Activated naive CD8-positive, alpha-beta T cell treated with anti-CD3 and anti-CD28 coated beads, Interleukin-2, amount 50 U/mL, for 24 hours (primary cell): Measurements from ENCODE around the gene ADAMTS7.
"Not testable (repeated sequence)": the region's sequence is repeated elsewhere in the genome, so short reads cannot be mapped to it uniquely, and the experiment has no call there.

Experiments used
- ATAC-seq: fragments of 150-1000 bp; cut with Tn5 transposase; one replicate; pipeline ENCODE4 v1.10.0; 2021
- DNase-seq: peaks from one replicate; pipeline ENCODE4 v3.0.0; 2021
- H3K27ac Mint-ChIP-seq: one replicate; pipeline ENCODE4 v1.8.0; 2021; ENCODE audit warnings: mild to moderate bottlenecking, mixed read lengths
- H3K27me3 Mint-ChIP-seq: one replicate; pipeline ENCODE4 v1.8.0; 2021; ENCODE audit warnings: mixed read lengths
- H3K36me3 Mint-ChIP-seq: one replicate; pipeline ENCODE4 v1.8.0; 2021; ENCODE audit warnings: low read depth, mixed read lengths
- H3K4me1 Mint-ChIP-seq: one replicate; pipeline ENCODE4 v1.8.0; 2021; ENCODE audit warnings: mixed read lengths
- H3K4me3 Mint-ChIP-seq: one replicate; pipeline ENCODE4 v1.8.0; 2021; ENCODE audit warnings: mild to moderate bottlenecking, moderate library complexity, mixed read lengths
- H3K9me3 Mint-ChIP-seq: one replicate; pipeline ENCODE4 v1.8.0; 2021; ENCODE audit warnings: mixed read lengths

Gene ADAMTS7

GRCh38 chr15:78800806-78801205 lies 10.5 kb downstream of the ADAMTS7 start:
- H3K36me3 Mint-ChIP-seq: no peaks in the 10 kb centered on the region
- DNase-seq (no peak), ATAC-seq (no peak)
- no peaks in the 10 kb centered on the region for H3K9me3 Mint-ChIP-seq
- H3K4me1 Mint-ChIP-seq: no peaks in the 10 kb centered on the region
- H3K4me3 Mint-ChIP-seq: no peak overlapping the region
- no peak overlapping the region for H3K27ac Mint-ChIP-seq
- no peaks in the 10 kb centered on the region for H3K27me3 Mint-ChIP-seq

GRCh38 chr15:78800189-78800588 lies 11.1 kb downstream of the ADAMTS7 start:
- H3K9me3 Mint-ChIP-seq: no peaks in the 10 kb centered on the region
- no peaks in the 10 kb centered on the region for H3K27me3 Mint-ChIP-seq
- H3K4me3 Mint-ChIP-seq: no peak overlapping the region
- DNase-seq (no peak), ATAC-seq (no peak)
- H3K27ac Mint-ChIP-seq: no peak overlapping the region
- no peaks in the 10 kb centered on the region for H3K36me3 Mint-ChIP-seq
- H3K4me1 Mint-ChIP-seq: no peaks in the 10 kb centered on the region

GRCh38 chr15:78799102-78799501 lies 12.2 kb downstream of the ADAMTS7 start:
- not testable (repeated sequence) for H3K27ac Mint-ChIP-seq, ATAC-seq, H3K36me3 Mint-ChIP-seq, DNase-seq, H3K27me3 Mint-ChIP-seq, H3K4me1 Mint-ChIP-seq, H3K4me3 Mint-ChIP-seq, H3K9me3 Mint-ChIP-seq

GRCh38 chr15:78798355-78798754 lies 12.9 kb downstream of the ADAMTS7 start:
- H3K36me3 Mint-ChIP-seq, H3K27ac Mint-ChIP-seq, H3K4me1 Mint-ChIP-seq, DNase-seq, ATAC-seq, H3K27me3 Mint-ChIP-seq, H3K9me3 Mint-ChIP-seq, H3K4me3 Mint-ChIP-seq: not testable (repeated sequence)

GRCh38 chr15:78797951-78798350 lies 13.3 kb downstream of the ADAMTS7 start:
- Mint-ChIP-seq H3K9me3 (no peaks in the 10 kb centered on the region), H3K27ac (no peak overlapping the region), H3K27me3 (no peaks in the 10 kb centered on the region), H3K4me1 (no peaks in the 10 kb centered on the region), H3K36me3 (no peaks in the 10 kb centered on the region), H3K4me3 (no peak overlapping the region)
- no peak for DNase-seq
- ATAC-seq: no peak

GRCh38 chr15:78796510-78796909 lies 14.8 kb downstream of the ADAMTS7 start:
- H3K27me3 Mint-ChIP-seq: no peaks in the 10 kb centered on the region
- no peaks in the 10 kb centered on the region for H3K9me3 Mint-ChIP-seq
- no peaks in the 10 kb centered on the region for H3K4me1 Mint-ChIP-seq
- ATAC-seq (no peak), DNase-seq (no peak)
- no peak overlapping the region for H3K4me3 Mint-ChIP-seq
- no peak overlapping the region for H3K27ac Mint-ChIP-seq
- H3K36me3 Mint-ChIP-seq: no peaks in the 10 kb centered on the region

- H3K4me1 Mint-ChIP-seq: peaks cover 5% of the 10 kb centered on the region
- no peak for DNase-seq
- no peaks in the 10 kb centered on the region for H3K27me3 Mint-ChIP-seq
- no peak overlapping the region for H3K27ac Mint-ChIP-seq
- ATAC-seq: no peak
- H3K36me3 Mint-ChIP-seq: no peaks in the 10 kb centered on the region
- H3K4me3 Mint-ChIP-seq: no peak overlapping the region
- H3K9me3 Mint-ChIP-seq: no peaks in the 10 kb centered on the region
Observed at GRCh38 chr15:78795043-78795442, 16.2 kb downstream of the ADAMTS7 start.

GRCh38 chr15:78794446-78794845 lies 16.8 kb downstream of the ADAMTS7 start:
- not testable (repeated sequence) for DNase-seq, H3K4me3 Mint-ChIP-seq, ATAC-seq, H3K9me3 Mint-ChIP-seq, H3K4me1 Mint-ChIP-seq, H3K36me3 Mint-ChIP-seq, H3K27me3 Mint-ChIP-seq, H3K27ac Mint-ChIP-seq

- DNase-seq: no peak
- H3K9me3 Mint-ChIP-seq: no peaks in the 10 kb centered on the region
- H3K27ac Mint-ChIP-seq: no peak overlapping the region
- no peak for ATAC-seq
- H3K36me3 Mint-ChIP-seq: no peaks in the 10 kb centered on the region
- H3K4me3 Mint-ChIP-seq: no peak overlapping the region
- no peaks in the 10 kb centered on the region for H3K27me3 Mint-ChIP-seq
- H3K4me1 Mint-ChIP-seq: peaks cover 9% of the 10 kb centered on the region
Observed at GRCh38 chr15:78791357-78791756, 19.9 kb downstream of the ADAMTS7 start.

- Mint-ChIP-seq H3K27ac (peak overlapping the region; percentile 49), H3K4me1 (peaks cover 9% of the 10 kb centered on the region), H3K4me3 (no peak overlapping the region), H3K9me3 (peaks cover under 1% of the 10 kb centered on the region), H3K27me3 (no peaks in the 10 kb centered on the region), H3K36me3 (no peaks in the 10 kb centered on the region)
- ATAC-seq: peak; percentile 91
- peak; percentile 12 for DNase-seq
Observed at GRCh38 chr15:78790027-78790426, 21.2 kb downstream of the ADAMTS7 start.

GRCh38 chr15:78789615-78790014 lies 21.6 kb downstream of the ADAMTS7 start:
- H3K4me3 Mint-ChIP-seq: no peak overlapping the region
- H3K4me1 Mint-ChIP-seq: peaks cover 9% of the 10 kb centered on the region
- peak overlapping the region; percentile 49 for H3K27ac Mint-ChIP-seq
- no peak for DNase-seq
- ATAC-seq: no peak
- no peaks in the 10 kb centered on the region for H3K27me3 Mint-ChIP-seq
- peaks cover 4% of the 10 kb centered on the region for H3K9me3 Mint-ChIP-seq
- no peaks in the 10 kb centered on the region for H3K36me3 Mint-ChIP-seq

GRCh38 chr15:78788016-78788660 lies 23.1 kb downstream of the ADAMTS7 start:
- no peak for DNase-seq
- peaks cover 7% of the 10 kb centered on the region for H3K9me3 Mint-ChIP-seq

GRCh38 chr15:78782402-78782801 lies 28.9 kb downstream of the ADAMTS7 start:
- H3K27ac Mint-ChIP-seq, H3K27me3 Mint-ChIP-seq, H3K4me1 Mint-ChIP-seq, H3K9me3 Mint-ChIP-seq, ATAC-seq, DNase-seq, H3K4me3 Mint-ChIP-seq, H3K36me3 Mint-ChIP-seq: not testable (repeated sequence)

More at GRCh38 chr15:78788016-78788660, 23.1 kb downstream of the ADAMTS7 start:
- Mint-ChIP-seq H3K4me1 (peaks cover 9% of the 10 kb centered on the region), H3K27ac (no peak overlapping the region), H3K36me3 (no peaks in the 10 kb centered on the region), H3K4me3 (no peak overlapping the region), H3K27me3 (no peaks in the 10 kb centered on the region)
- no peak for ATAC-seq

GRCh38 chr15:78781381-78781780 lies 29.9 kb downstream of the ADAMTS7 start:
- ATAC-seq, H3K4me3 Mint-ChIP-seq, H3K4me1 Mint-ChIP-seq, DNase-seq, H3K27me3 Mint-ChIP-seq, H3K9me3 Mint-ChIP-seq, H3K27ac Mint-ChIP-seq, H3K36me3 Mint-ChIP-seq: not testable (repeated sequence)

GRCh38 chr15:78779975-78780374 lies 31.3 kb downstream of the ADAMTS7 start:
- H3K4me1 Mint-ChIP-seq, ATAC-seq, H3K9me3 Mint-ChIP-seq, H3K27me3 Mint-ChIP-seq, H3K27ac Mint-ChIP-seq, H3K36me3 Mint-ChIP-seq, DNase-seq, H3K4me3 Mint-ChIP-seq: not testable (repeated sequence)
